Measurements from ENCODE around the gene SERPIND1.
"Not testable (repeated sequence)": the region's sequence is repeated elsewhere in the genome, so short reads cannot be mapped to it uniquely, and the experiment has no call there.

The SERPIND1 gene

DNA sequence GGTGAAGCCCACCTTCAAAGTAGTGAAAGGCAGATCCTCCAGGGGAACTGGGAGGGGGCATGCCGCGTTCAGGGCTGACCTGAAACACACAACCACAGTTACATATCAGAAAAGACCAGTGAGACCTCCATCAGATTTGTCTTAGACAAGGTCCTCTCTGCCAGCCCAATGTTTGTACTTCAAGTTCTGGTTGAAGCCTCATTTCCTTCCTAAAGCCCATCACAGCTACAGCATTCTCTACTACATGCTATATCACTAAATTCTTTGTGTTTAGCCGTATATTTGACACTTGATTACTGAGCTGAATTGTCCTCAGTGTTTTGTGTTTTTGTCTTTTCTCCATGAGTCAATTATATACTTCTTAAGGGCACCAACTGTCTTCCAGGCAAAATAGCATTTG lies 44.6 kb downstream of the SERPIND1 start:
- no peak for DNase-seq

DNA sequence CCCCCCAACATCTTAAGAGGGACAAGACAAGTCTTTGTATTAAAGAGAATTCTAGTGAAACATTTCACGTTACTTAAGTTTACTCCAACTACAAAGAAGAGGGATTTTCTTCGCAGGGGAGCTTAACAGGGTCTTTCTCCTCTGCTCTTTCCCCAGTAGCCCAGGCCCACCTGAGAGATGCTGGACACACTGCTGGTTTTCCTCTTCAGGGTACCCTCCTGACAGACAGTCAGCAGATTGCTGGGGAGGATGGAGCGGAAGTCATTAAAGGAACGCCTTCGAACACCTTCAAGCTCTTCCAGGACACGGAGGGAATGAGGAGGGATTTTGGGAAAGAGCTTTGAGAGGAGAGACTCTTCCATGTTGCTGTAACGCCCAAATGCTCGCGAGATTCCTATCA lies 45.6 kb downstream of the SERPIND1 start:
- no peak for DNase-seq

DNA sequence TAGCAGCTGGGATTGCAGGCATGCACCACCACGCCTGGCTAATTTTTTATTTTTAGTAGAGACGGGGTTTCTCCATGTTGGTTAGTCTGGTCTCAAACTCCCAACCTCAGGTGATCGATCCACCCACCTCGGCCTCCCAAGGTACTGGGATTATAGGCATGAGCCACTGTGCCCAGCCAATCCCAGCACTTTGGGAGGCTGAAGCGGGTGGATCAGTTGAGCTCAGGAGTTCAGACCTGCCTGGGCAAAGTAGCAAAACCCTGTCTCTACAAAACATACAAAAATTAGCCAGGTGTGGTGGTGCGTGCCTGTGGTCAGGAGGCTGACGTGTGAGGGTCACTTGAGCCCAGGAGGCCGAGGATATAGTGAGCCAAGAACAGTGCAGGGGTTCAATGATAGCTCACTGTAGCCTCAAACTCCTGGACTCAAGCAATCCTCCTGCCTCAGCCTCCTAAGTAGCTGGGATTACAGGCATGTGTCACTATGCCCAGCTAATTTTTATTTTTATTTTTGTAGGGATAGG lies 47.9 kb downstream of the SERPIND1 start:
- not testable (repeated sequence) for DNase-seq

DNA sequence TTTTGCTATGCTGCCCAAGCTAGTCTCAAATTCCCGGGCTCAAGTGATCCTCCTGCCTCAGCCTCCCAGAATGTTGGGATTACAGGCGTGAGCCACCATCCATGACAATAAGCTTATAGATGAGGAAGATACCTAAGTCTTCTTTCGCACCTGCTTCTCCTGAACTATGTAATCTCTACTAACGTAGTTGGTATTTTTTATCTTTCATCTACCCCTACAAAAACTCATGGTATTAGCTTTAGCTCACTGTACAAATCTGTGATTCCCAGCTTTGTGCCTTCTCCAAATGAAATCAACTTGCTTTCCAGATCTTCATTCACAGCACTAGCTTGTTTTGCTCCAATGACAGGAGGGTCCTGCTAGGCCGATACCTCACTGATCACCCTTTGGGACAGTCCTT lies 48.3 kb downstream of the SERPIND1 start:
- DNase-seq, result no peak

DNA sequence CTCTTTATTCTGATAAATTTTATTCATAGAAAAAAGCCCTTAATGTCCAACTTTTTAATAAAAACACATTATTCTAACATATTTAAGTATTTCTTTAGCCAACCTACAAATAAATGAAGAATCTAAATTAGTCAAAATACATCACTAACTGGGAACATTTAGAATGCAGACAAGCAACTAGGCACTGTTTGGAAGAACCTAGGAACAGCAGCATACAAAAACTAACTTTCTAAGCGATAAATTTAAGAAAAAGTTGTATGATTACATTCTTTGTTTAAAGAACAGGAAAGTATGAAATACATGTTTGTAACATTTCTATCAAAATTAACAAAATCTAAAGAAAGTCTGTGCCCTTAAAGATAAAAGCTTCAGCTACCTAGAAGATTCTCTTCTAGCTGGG lies 49.4 kb downstream of the SERPIND1 start:
- DNase-seq, result no peak

DNA sequence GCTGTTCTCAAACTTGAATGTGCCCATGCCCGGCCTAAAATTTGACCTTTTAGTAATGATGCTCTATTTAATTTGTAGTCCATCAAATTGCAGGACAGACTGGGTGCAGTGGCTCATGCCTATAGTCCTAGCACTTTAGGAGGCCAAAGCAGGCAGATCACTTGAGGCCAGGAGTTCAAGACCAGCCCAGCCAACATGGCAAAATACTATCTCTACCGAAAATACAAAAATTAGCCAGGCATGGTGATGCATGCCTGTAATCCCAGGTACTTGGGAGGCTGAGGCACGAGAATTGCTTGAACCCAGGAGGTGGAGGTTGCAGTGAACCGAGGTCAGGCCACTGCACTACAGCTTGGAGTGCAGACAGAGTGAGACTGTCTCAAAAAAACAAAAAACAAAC lies 51.3 kb downstream of the SERPIND1 start:
- not testable (repeated sequence) for DNase-seq

DNA sequence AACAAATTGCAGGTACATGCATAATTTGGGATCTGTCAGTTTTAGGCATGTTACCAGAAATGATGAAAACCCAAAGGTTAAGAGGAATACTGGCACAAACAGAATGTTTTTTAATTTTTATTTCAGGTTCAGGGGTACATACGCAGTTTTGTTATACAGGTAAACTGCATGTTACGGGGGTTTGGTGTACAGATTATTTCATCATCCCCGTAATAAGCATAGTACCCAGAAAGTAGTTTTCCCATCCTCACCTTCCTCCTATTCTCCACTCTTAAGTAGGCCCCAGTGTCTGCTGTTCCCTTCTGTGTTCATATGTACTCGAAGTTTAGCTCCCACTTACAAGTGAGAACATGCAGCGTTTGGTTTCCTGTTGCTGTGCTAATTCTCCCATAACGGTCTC lies 51.7 kb downstream of the SERPIND1 start:
- DNase-seq, result no peak

DNA sequence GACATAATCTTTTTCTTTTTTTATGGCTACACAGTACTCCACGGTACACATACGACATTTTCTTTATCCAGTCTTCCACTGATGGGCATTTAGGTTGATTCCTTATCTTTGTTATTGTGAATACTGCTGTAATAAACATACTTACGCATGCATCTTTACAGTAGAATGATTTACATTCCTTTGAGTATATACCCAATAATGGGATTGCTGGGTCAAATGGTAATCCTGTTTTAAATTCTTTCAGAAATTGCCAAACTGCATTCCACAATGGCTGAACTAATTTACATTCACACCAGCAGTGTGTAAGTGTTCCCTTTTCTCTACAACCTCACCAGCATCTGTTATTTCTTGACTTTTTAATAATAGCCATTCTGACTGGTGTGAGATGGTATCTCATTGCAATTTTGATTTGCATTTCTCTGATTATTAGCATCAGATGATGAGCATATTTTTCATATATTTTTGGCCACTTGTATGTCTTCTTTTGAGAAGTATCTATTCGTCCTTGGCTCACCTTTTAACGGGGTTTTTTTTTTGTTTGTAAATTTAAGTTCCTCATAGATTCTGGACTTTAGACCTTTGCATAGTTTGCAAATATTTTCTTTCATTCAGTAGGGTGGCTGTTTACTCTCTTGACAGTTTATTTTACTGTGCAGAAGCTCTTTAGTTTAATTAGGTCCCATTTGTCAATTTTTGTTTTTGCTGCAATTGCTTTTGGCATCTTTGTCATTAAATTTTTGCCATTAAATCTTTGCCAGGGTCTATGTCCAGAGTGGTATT lies 52.6 kb downstream of the SERPIND1 start:
- not testable (repeated sequence) for DNase-seq

DNA sequence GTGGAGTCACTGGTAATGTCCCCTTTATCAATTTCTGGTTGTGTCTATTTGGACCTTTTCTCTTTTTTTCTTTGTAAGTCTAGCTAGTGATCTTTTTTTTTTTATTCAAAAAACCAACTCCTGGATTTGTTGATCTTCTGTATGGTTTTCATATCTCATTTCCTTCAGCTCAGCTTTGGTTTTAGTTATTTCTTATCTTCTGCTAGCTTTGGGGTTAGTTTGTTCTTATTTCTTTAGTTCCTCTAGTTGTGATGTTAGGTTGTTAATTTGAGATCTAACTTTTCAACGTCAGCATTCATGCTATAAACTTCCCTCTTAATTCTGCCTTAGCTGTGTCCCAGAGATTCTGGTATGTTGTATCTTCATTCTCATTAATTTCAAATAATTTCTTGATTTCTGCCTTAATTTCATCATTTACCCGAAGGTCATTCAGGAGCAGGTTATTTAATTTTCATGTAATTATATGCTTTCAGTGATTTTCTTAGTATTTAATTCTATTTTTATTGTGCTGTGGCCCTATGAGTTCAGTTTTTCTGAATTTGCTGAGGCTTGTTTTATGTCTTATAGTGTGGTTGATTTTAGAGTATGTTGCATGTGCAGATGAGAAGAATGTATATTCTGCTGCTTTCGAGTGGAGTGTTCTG lies 55.7 kb downstream of the SERPIND1 start:
- DNase-seq, result no peak

DNA sequence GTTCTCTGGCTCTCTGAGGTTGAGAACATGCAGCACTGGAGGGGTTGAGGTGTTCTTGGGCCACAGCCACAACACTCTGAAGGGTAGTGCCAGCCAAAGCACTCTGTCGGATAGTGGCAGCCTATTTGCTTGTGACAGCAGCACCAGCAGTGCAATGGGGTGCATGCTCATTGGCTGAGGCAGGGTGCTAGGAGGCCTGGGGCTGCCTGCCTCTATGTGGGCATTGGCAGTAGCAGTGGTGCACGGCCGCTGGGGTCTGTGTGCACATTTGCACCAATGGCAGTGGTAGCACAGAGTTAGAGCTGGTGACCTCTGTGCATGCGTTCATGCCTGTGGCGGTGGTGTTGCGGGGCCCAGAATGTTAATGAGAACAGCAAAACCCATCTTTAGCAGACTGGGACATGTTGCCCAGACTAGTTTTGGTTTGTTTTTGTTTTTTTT lies 59.3 kb downstream of the SERPIND1 start:
- DNase-seq, result no peak

DNA sequence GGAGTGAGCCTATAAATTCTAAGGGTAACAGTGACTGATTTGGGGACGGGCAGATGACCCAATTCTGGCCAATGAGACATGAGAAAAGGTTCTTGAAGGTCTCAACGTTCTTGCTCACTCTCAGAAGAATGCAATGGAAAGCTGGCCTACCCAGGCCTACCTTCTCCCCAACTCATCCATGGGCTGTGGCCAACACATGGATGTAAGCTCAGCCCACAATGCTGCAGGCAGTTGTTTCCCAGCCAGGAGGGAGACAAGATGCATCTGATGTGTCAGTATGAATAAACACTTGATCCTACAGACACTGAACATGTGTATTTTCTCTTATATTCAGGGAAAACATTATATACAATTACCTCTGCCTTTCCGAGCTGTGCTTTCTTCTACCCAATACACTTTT lies 60.3 kb downstream of the SERPIND1 start:
- no peak for DNase-seq

DNA sequence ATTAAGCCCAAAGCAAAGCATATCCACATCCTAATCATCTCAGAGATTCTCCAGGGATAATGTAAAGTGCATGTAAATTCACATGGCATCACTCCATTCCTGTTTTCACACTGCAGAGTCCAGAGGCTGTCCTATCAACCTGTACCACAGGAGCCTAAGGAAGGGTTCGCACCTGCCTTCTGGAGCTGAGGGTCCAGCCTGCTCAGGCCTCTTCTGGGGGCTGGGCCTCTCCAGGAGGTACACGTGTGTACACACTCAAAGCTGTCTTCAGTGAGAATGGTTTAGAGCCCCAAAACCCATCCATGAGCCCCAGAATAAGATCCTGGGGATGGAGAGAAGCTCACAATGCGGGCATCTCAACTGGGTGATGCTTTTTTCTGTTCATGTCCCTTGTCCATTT lies 60.8 kb downstream of the SERPIND1 start:
- DNase-seq, result no peak

Measured in bone marrow (tissue), 2 donors.